K562 (cell line): ENCODE measurements around the gene AHCYL2. TPM values are rescaled to one million over a fixed set of nuclear protein-coding genes. Genes with fewer than 3 reads are reported as not detected.
A peak's percentile ranks its signal among the peaks of the same experiment; 100 is the strongest.

Source experiments
- COPS2 ChIP-seq: fragments of 450-650 bp; conservative IDR thresholded peaks from 2 replicates; pipeline ENCODE4 v1.6.1; 2016; ENCODE audit warnings: mild to moderate bottlenecking, moderate library complexity
- JUNB ChIP-seq: fragments of 450-650 bp; formaldehyde crosslinking; conservative IDR thresholded peaks from 2 replicates; pipeline ENCODE4 v1.4.0; 2020; ENCODE audit warnings: mild to moderate bottlenecking
- NFE2 ChIP-seq: IDR thresholded peaks from 2 replicates; pipeline ENCODE4 v1.6.1; 2014; ENCODE audit warnings: antibody characterized with exemption, low read depth
- NFYB ChIP-seq: IDR thresholded peaks from 2 replicates; pipeline ENCODE4 v1.6.1; 2011; ENCODE audit warnings: mild to moderate bottlenecking, moderate library complexity; ENCODE audit not compliant: insufficient read length; ENCODE audit errors: extremely low read depth
- SAP30 ChIP-seq: fragments of 200-600 bp; sonication (generic); IDR thresholded peaks from 2 replicates; pipeline ENCODE4 v1.6.1; 2012; ENCODE audit warnings: borderline replicate concordance, low read depth, mild to moderate bottlenecking, moderate library complexity, low read length, control low read depth, inconsistent platforms; ENCODE audit not compliant: insufficient read depth, poor library complexity, severe bottlenecking
- SRSF7 ChIP-seq: fragments of 200-400 bp; formaldehyde crosslinking; optimal IDR thresholded peaks from 2 replicates; pipeline ENCODE3; 2017; ENCODE audit warnings: mild to moderate bottlenecking, low read depth, low read length
- TCF3 ChIP-seq: sonication (generic); formaldehyde crosslinking; IDR thresholded peaks from 2 replicates; pipeline ENCODE4 v1.4.0; 2020; ENCODE audit warnings: mild to moderate bottlenecking, missing genetic modification reagents
- ZNF175 ChIP-seq: fragments of 200-800 bp; sonication (Bioruptor generic); IDR thresholded peaks from 2 replicates; pipeline ENCODE4 v1.6.1; 2016; ENCODE audit warnings: low read depth, mild to moderate bottlenecking, missing genetic modification characterization, missing compliant biosample characterization
- ZNF217 ChIP-seq: sonication (generic); formaldehyde crosslinking; IDR thresholded peaks from 2 replicates; pipeline ENCODE4 v1.8.0; 2022; ENCODE audit warnings: mild to moderate bottlenecking, missing genetic modification reagents
- ZNF766 ChIP-seq: fragments of 200-800 bp; sonication (Bioruptor generic); conservative IDR thresholded peaks from 2 replicates; pipeline ENCODE4 v1.6.1; 2016; ENCODE audit warnings: missing genetic modification characterization, missing compliant biosample characterization
- polyA plus RNA-seq, 8 experiments: library from polyadenylated mRNA; depleted of rRNA in 4 of 8; stranded (reverse) in 5 of 8; unstranded in 3 of 8; fragments of >200 nt; fragmentation: Nextera tagmentation in 2 of 8; fragmentation: Illumina TruSeq in 1 of 8; extraction: Ambion mirVana in 2 of 8; extraction: Trizol in 1 of 8; gene quantifications; 2 replicates each; pipeline versions ENCODE4 v1.2.1 to v1.2.3, GENCODE V29; 2011 to 2014; ENCODE audit warnings: inconsistent platforms in 1 of 8, missing spikeins in 1 of 8
- total RNA-seq, 7 experiments: library from RNA; depleted of rRNA in 6 of 7; stranded (reverse); fragments of >200 nt in 6 of 7; fragmentation: Illumina TruSeq in 2 of 7; extraction: Trizol in 2 of 7; gene quantifications; 2 replicates each; pipeline versions ENCODE4 v1.2.1 to v1.2.3, GENCODE V29; 2011 to 2021; ENCODE audit warnings: low replicate concordance in 1 of 7
- TF ChIP-seq, protein P1 (sequence below): fragments of 450-650 bp; IDR thresholded peaks from 2 replicates; pipeline ENCODE4 v1.6.1; 2016; ENCODE audit warnings: borderline replicate concordance
- TF ChIP-seq, protein P2 (sequence below): sonication (generic); formaldehyde crosslinking; IDR thresholded peaks from 2 replicates; pipeline ENCODE4 v1.8.0; 2022; ENCODE audit warnings: mild to moderate bottlenecking, missing genetic modification reagents, borderline replicate concordance
- TF ChIP-seq, protein P3 (sequence below): fragments of 450-650 bp; IDR thresholded peaks from 2 replicates; pipeline ENCODE4 v1.6.1; 2016; ENCODE audit warnings: mild to moderate bottlenecking
- TF ChIP-seq, protein P4 (sequence below): IDR thresholded peaks from 2 replicates; pipeline ENCODE4 v1.6.1; 2012; ENCODE audit warnings: low read depth, low read length, improper control_type of control experiment, borderline replicate concordance
- TF ChIP-seq, protein P5 (sequence below): fragments of 450-650 bp; IDR thresholded peaks from 2 replicates; pipeline ENCODE4 v1.6.1; 2016

Gene AHCYL2
- total and polyA plus RNA-seq, 9 of the 15 experiments (the other 6 are each of a cell fraction or from before 2014, with no cell fraction given), result 0.93 to 10.5 (median 5.2) TPM

DNA sequence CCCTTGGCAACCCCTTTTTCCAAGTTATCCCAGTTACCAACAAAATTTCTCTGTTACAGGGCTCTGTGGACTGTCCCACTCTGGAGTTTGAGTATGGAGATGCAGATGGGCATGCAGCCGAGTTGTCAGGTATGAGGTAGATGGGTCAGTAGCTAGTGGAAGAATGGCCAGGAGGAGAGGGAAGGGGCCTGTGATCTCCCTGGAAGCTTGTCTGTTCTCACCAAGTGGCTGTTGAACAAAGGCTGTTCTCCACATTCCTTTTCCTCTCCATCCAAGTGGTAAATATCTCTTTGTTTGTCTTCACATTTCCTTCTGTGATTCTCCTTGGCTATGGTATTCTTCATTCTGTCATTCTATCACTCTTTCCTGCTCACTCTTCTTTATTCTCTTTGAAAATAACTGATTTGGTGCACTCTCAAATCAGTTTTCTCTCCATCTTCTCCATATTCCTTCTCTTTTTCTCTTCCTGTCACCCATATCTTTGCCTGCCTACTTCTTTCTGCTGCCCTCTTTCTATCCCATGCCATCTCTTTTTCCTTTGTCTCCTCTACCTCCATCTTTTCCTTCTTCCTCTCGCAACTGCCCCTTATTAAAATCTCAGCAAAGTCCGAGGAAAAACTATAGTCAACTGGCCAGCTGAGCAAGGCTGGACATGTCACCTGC lies 215.3 kb downstream of the AHCYL2 start (continued):
- TF ChIP-seq, protein P1, sequence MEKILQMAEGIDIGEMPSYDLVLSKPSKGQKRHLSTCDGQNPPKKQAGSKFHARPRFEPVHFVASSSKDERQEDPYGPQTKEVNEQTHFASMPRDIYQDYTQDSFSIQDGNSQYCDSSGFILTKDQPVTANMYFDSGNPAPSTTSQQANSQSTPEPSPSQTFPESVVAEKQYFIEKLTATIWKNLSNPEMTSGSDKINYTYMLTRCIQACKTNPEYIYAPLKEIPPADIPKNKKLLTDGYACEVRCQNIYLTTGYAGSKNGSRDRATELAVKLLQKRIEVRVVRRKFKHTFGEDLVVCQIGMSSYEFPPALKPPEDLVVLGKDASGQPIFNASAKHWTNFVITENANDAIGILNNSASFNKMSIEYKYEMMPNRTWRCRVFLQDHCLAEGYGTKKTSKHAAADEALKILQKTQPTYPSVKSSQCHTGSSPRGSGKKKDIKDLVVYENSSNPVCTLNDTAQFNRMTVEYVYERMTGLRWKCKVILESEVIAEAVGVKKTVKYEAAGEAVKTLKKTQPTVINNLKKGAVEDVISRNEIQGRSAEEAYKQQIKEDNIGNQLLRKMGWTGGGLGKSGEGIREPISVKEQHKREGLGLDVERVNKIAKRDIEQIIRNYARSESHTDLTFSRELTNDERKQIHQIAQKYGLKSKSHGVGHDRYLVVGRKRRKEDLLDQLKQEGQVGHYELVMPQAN, result 0 out of 2 replicates have a peak, but pooled peaks have one; percentile 59
- TF ChIP-seq, protein P2, sequence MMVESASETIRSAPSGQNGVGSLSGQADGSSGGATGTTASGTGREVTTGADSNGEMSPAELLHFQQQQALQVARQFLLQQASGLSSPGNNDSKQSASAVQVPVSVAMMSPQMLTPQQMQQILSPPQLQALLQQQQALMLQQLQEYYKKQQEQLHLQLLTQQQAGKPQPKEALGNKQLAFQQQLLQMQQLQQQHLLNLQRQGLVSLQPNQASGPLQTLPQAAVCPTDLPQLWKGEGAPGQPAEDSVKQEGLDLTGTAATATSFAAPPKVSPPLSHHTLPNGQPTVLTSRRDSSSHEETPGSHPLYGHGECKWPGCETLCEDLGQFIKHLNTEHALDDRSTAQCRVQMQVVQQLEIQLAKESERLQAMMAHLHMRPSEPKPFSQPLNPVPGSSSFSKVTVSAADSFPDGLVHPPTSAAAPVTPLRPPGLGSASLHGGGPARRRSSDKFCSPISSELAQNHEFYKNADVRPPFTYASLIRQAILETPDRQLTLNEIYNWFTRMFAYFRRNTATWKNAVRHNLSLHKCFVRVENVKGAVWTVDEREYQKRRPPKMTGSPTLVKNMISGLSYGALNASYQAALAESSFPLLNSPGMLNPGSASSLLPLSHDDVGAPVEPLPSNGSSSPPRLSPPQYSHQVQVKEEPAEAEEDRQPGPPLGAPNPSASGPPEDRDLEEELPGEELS (CRISPR knock-in tag), result 0 out of 2 replicates have a peak, but pooled peaks have one; percentile 49
- TF ChIP-seq COPS2 (no peak), ZNF766 (CRISPR knock-in tag) (no peak), TCF3 (CRISPR knock-in tag) (no peak), NFYB (no peak), JUNB (CRISPR knock-in tag) (no peak), SRSF7 (no peak), ZNF175 (CRISPR knock-in tag) (no peak), NFE2 (no peak), ZNF217 (CRISPR knock-in tag) (no peak), SAP30 (no peak)
- TF ChIP-seq, protein P3, sequence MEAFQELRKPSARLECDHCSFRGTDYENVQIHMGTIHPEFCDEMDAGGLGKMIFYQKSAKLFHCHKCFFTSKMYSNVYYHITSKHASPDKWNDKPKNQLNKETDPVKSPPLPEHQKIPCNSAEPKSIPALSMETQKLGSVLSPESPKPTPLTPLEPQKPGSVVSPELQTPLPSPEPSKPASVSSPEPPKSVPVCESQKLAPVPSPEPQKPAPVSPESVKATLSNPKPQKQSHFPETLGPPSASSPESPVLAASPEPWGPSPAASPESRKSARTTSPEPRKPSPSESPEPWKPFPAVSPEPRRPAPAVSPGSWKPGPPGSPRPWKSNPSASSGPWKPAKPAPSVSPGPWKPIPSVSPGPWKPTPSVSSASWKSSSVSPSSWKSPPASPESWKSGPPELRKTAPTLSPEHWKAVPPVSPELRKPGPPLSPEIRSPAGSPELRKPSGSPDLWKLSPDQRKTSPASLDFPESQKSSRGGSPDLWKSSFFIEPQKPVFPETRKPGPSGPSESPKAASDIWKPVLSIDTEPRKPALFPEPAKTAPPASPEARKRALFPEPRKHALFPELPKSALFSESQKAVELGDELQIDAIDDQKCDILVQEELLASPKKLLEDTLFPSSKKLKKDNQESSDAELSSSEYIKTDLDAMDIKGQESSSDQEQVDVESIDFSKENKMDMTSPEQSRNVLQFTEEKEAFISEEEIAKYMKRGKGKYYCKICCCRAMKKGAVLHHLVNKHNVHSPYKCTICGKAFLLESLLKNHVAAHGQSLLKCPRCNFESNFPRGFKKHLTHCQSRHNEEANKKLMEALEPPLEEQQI, result no peak
- TF ChIP-seq, protein P4, sequence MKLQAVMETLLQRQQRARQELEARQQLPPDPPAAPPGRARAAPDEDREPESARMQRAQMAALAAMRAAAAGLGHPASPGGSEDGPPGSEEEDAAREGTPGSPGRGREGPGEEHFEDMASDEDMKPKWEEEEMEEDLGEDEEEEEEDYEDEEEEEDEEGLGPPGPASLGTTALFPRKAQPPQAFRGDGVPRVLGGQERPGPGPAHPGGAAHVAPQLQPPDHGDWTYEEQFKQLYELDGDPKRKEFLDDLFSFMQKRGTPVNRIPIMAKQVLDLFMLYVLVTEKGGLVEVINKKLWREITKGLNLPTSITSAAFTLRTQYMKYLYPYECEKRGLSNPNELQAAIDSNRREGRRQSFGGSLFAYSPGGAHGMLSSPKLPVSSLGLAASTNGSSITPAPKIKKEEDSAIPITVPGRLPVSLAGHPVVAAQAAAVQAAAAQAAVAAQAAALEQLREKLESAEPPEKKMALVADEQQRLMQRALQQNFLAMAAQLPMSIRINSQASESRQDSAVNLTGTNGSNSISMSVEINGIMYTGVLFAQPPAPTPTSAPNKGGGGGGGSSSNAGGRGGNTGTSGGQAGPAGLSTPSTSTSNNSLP, result no peak
- TF ChIP-seq, protein P5, sequence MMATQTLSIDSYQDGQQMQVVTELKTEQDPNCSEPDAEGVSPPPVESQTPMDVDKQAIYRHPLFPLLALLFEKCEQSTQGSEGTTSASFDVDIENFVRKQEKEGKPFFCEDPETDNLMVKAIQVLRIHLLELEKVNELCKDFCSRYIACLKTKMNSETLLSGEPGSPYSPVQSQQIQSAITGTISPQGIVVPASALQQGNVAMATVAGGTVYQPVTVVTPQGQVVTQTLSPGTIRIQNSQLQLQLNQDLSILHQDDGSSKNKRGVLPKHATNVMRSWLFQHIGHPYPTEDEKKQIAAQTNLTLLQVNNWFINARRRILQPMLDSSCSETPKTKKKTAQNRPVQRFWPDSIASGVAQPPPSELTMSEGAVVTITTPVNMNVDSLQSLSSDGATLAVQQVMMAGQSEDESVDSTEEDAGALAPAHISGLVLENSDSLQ, result peak; percentile 26; the same call in 1 of the 2 replicates
